T follicular helper cell (primary cell): ENCODE results near the gene MIEF2.
A peak's percentile ranks its signal among the peaks of the same experiment; 100 is the strongest.

Experiments used
- DNase-seq: peaks from one replicate; pipeline ENCODE4 v3.0.0-alpha.2; 2020; ENCODE audit warnings: low read depth

MIEF2 gene

GRCh38 chr17:18234853-18235380 is 25.5 kb upstream of the MIEF2 start:
- no peak for DNase-seq

- DNase-seq: no peak
These were observed 24.7 kb upstream of the MIEF2 start for GRCh38 chr17:18235743-18236256.

- no peak for DNase-seq
These were observed 24.0 kb upstream of the MIEF2 start for GRCh38 chr17:18236494-18236893.

GRCh38 chr17:18237461-18237860 is 23.0 kb upstream of the MIEF2 start:
- no peak for DNase-seq

GRCh38 chr17:18238299-18238698 is 22.2 kb upstream of the MIEF2 start:
- no peak for DNase-seq

GRCh38 chr17:18240449-18240848 is 20.0 kb upstream of the MIEF2 start:
- DNase-seq: no peak

- DNase-seq: no peak
These were observed 19.1 kb upstream of the MIEF2 start for GRCh38 chr17:18241229-18241871.

- no peak for DNase-seq
These were observed 15.3 kb upstream of the MIEF2 start for GRCh38 chr17:18245038-18245776.

- no peak for DNase-seq
These were observed 14.2 kb upstream of the MIEF2 start for GRCh38 chr17:18246109-18246725.

GRCh38 chr17:18246880-18247612 is 13.4 kb upstream of the MIEF2 start:
- no peak for DNase-seq

GRCh38 chr17:18247613-18248001 is 12.9 kb upstream of the MIEF2 start:
- no peak for DNase-seq

- DNase-seq: peak; percentile 57
These were observed 12.1 kb upstream of the MIEF2 start for GRCh38 chr17:18248300-18248731.

GRCh38 chr17:18248811-18249210 is 11.7 kb upstream of the MIEF2 start:
- DNase-seq: no peak

- no peak for DNase-seq
These were observed 10.2 kb upstream of the MIEF2 start for GRCh38 chr17:18250259-18250658.

- DNase-seq: no peak
These were observed 9.8 kb upstream of the MIEF2 start for GRCh38 chr17:18250708-18251107.

GRCh38 chr17:18251204-18251603 is 9.3 kb upstream of the MIEF2 start:
- DNase-seq: no peak

- DNase-seq: no peak
These were observed 8.3 kb upstream of the MIEF2 start for GRCh38 chr17:18252160-18252559.

- no peak for DNase-seq
These were observed 7.1 kb upstream of the MIEF2 start for GRCh38 chr17:18253187-18253884.

GRCh38 chr17:18253947-18254821 is 6.3 kb upstream of the MIEF2 start:
- DNase-seq: no peak

GRCh38 chr17:18254888-18255649 is 5.4 kb upstream of the MIEF2 start:
- DNase-seq: no peak
